SK-N-MC (cell line): Measurements from ENCODE around the gene ZBTB25.

ENCODE experiments used
- EZH2 ChIP-seq: fragments of 200-600 bp; sonication (generic); IDR thresholded peaks from one replicate; pipeline ENCODE4 v1.6.1; 2017; ENCODE audit warnings: antibody characterized with exemption
- FOXP2 ChIP-seq: optimal IDR thresholded peaks from 2 replicates; pipeline ENCODE3; 2011; ENCODE audit warnings: mild to moderate bottlenecking, moderate library complexity; ENCODE audit not compliant: insufficient read depth; ENCODE audit errors: extremely low read length, control extremely low read depth
- POLR2AphosphoS5 ChIP-seq: IDR thresholded peaks from 2 replicates; pipeline ENCODE4 v1.6.1; 2012; ENCODE audit warnings: mild to moderate bottlenecking, low read depth, low read length, borderline replicate concordance

DNA sequence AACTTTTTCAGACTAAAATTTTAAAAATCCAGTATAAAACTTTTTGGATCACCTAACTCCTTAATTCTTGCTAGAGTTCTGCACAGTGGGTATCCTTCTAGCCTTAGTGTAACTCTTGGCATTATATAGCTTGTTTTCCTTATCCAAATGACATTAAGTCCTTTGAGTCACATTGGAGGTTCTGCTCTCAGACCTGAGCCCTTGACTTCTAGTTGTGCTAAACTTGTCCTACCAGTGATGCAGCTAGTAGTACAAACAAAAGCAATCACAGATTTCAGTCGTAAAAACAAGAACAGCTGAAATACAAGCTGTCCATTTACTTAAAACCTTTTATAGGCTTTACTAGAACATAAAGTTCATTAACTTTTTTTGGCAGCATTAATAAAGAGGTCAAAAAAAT, 11.4 kb upstream of the ZBTB25 start:
- TF ChIP-seq POLR2AphosphoS5: no peak
- no peak for TF ChIP-seq EZH2
- TF ChIP-seq FOXP2: no peak
